BE2C (cell line): Measurements from ENCODE around the gene NVL.

ENCODE experiments used
- DNase-seq: peaks from one replicate; pipeline ENCODE4 v3.0.0-alpha.2; 2020
- H3K27me3 ChIP-seq: fragments of 250-450 bp; sonication (Bioruptor Pico); 2 replicates; pipeline ENCODE4 v1.5.1; 2020; ENCODE audit warnings: mild to moderate bottlenecking
- H3K36me3 ChIP-seq: fragments of 250-450 bp; sonication (Bioruptor Pico); 2 replicates; pipeline ENCODE4 v1.5.1; 2020; ENCODE audit warnings: mild to moderate bottlenecking
- H3K4me1 ChIP-seq: fragments of 250-450 bp; sonication (Bioruptor Pico); 2 replicates; pipeline ENCODE4 v1.5.1; 2020
- H3K4me3 ChIP-seq: 2 replicates; pipeline ENCODE4 v1.5.1; 2011; ENCODE audit warnings: low read depth, low read length
- H3K9me3 ChIP-seq: fragments of 250-450 bp; sonication (Bioruptor Pico); 2 replicates; pipeline ENCODE4 v1.5.1; 2020
- TF ChIP-seq, protein P1 (sequence below): IDR thresholded peaks from 2 replicates; pipeline ENCODE4 v1.5.1; 2012; ENCODE audit warnings: mild to moderate bottlenecking, low read depth, low read length

Gene NVL

DNA sequence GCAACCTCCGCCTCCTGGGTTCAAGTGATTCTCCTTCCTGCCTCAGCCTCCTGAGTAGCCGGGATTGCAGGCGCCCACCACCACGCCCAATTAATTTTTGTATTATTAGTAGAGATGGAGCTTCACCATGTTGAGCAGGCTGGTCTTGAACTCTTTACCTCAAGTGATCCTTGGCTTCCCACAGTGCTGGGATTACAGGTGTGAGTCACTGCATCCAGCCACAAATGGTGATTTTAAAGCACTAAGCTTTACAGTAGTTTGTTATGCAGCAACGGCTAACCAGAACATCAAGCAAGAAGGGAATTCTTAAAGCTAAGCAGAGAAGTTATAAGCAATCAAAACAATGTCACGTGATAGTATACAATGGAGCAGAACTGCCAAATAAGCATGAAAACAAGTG, 65.7 kb downstream of the NVL start:
- H3K9me3 ChIP-seq, result no peaks in the 10 kb centered on the region
- H3K36me3 ChIP-seq, result peaks cover 21% of the 10 kb centered on the region
- H3K27me3 ChIP-seq, result no peaks in the 10 kb centered on the region
- TF ChIP-seq, protein P1, sequence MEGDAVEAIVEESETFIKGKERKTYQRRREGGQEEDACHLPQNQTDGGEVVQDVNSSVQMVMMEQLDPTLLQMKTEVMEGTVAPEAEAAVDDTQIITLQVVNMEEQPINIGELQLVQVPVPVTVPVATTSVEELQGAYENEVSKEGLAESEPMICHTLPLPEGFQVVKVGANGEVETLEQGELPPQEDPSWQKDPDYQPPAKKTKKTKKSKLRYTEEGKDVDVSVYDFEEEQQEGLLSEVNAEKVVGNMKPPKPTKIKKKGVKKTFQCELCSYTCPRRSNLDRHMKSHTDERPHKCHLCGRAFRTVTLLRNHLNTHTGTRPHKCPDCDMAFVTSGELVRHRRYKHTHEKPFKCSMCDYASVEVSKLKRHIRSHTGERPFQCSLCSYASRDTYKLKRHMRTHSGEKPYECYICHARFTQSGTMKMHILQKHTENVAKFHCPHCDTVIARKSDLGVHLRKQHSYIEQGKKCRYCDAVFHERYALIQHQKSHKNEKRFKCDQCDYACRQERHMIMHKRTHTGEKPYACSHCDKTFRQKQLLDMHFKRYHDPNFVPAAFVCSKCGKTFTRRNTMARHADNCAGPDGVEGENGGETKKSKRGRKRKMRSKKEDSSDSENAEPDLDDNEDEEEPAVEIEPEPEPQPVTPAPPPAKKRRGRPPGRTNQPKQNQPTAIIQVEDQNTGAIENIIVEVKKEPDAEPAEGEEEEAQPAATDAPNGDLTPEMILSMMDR, result no peak
- no peak for DNase-seq
- H3K4me1 ChIP-seq, result peaks cover 8% of the 10 kb centered on the region
- H3K4me3 ChIP-seq, result no peak overlapping the region

DNA sequence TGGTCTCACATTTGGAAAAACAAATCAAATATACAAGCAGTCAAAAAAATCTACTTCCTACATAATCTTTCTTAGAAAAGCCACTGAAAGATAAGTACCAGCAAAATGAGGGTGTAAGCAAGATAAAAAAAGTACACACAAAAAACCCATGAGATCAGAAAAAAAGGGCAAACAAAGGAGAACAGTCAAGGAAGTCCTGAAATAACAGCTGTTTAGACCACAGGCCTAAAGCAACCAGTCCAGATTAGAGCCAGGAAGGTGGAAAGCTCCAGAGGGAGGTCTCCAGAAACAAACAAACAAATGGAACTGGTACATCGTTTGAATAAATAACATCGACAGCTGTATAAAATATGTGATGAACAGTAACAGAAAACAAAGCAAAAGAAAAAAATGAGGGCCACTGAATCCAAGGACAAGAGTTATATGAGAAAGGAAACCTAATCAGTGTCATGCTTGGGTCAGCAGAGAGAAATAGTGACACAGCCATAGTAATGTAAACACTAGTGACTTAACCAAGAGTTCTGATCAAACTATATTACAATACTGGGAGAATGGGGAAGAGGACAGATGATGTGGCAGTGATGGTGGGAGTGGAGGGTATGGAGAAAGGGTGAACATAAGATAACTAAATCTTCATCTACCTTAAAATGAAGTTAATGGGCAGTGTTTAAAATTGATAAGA, 67.5 kb downstream of the NVL start:
- Histone ChIP-seq H3K27me3 (no peaks in the 10 kb centered on the region), H3K4me1 (peaks cover 8% of the 10 kb centered on the region), H3K4me3 (no peak overlapping the region), H3K9me3 (no peaks in the 10 kb centered on the region), H3K36me3 (peaks cover 18% of the 10 kb centered on the region)
- TF ChIP-seq, protein P1, result no peak
- no peak for DNase-seq

DNA sequence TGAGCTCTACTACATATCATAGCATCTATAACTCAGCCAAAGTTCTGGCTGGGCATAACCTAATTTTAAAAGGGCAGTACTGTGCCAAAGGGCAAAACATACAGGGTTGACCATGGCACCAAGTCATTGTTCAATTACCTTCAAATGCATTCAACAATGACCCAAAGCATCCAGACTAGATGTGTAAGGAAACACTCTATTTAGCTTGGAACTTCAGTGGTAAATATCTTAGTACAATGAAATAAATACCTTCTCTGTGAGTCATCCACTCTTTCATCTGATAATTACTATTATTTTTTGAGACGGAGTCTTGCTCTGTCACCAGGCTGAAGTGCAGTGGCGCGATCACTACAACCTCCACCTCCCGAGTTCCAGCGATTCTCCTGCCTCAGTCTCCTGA, 70.0 kb downstream of the NVL start:
- DNase-seq, result no peak
- H3K4me3 ChIP-seq, result no peak overlapping the region

DNA sequence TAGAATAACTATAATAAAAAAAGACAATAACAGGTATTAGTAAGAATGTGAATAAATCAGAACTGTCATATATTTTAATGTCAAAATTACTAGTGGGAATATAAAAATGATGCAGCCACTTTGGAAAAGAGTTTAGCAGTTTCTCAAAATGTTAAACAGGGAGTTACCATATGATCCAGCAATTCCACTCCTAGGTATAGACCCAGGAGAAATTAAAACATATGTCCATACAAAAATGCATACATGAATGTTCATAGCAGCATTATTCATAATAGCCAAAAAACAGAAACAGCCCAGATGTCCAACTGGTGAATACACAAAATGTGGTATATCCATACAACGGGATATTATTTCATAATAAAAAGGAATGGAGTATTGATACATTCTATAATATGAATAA, 71.6 kb downstream of the NVL start:
- H3K4me3 ChIP-seq, result no peak overlapping the region
- DNase-seq, result no peak
- TF ChIP-seq, protein P1, result no peak
- H3K9me3 ChIP-seq, result no peaks in the 10 kb centered on the region
- H3K4me1 ChIP-seq, result no peaks in the 10 kb centered on the region
- H3K27me3 ChIP-seq, result no peaks in the 10 kb centered on the region
- H3K36me3 ChIP-seq, result no peaks in the 10 kb centered on the region

More for the DNA sequence above, 70.0 kb downstream of the NVL start:
- Histone ChIP-seq H3K9me3 (no peaks in the 10 kb centered on the region), H3K4me1 (no peaks in the 10 kb centered on the region), H3K27me3 (no peaks in the 10 kb centered on the region), H3K36me3 (peaks cover 7% of the 10 kb centered on the region)
- TF ChIP-seq, protein P1, result no peak

DNA sequence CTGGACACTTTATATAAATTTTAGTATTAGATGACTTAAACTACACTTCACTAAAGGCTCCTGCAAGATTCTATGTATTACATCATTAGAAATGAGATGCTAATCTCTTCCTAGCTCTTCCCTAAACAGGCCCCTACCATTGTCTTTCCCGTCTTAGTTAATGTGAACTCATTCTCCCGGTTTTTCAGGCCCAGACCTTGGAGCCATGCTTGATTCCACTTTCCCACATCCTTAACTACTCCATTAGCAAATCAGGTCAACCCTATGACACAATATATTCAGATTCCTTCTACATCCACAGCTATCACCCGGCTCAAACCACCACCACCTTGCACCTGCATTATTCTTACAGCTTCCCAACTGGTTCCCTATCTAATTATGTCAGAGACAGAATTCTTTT, 73.3 kb downstream of the NVL start:
- no peaks in the 10 kb centered on the region for H3K36me3 ChIP-seq
- DNase-seq, result no peak
- TF ChIP-seq, protein P1, result no peak
- no peak overlapping the region for H3K4me3 ChIP-seq
- no peaks in the 10 kb centered on the region for H3K9me3 ChIP-seq
- H3K4me1 ChIP-seq, result no peaks in the 10 kb centered on the region
- H3K27me3 ChIP-seq, result no peaks in the 10 kb centered on the region

DNA sequence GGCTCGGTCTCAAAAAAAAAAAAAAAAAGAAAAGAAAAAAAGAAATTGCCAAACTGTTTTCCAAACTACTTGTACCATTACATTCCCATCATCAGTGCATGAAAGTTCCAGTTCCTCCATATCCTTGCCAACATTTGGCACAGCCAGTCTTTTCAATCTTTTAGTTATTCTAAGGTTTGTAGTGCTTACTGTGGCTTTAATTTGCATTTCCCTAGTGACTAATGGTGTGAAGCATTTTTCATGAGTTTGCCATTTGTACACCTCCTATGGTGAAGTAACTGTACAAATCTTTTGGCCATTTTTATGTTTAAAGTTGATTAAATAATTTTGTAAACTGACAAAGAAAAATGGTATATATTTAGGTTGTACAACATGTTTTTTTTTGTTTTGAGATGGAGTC, 76.3 kb downstream of the NVL start:
- Histone ChIP-seq H3K4me3 (no peak overlapping the region), H3K36me3 (peaks cover 11% of the 10 kb centered on the region), H3K27me3 (no peaks in the 10 kb centered on the region), H3K4me1 (no peaks in the 10 kb centered on the region), H3K9me3 (no peaks in the 10 kb centered on the region)
- no peak for DNase-seq
- TF ChIP-seq, protein P1, result no peak
